H9 (cell line): Measurements from ENCODE around the gene RRP12. TPM values are rescaled to one million over a fixed set of nuclear protein-coding genes. Genes with fewer than 3 reads are reported as not detected.

Source experiments
- DNase-seq: peaks from one replicate; pipeline ENCODE4 v3.0.0-alpha.2; 2017
- H2AFZ ChIP-seq: one replicate; pipeline ENCODE4 v1.6.1; 2013; ENCODE audit warnings: mild to moderate bottlenecking, low read length, control low read depth, moderate library complexity
- H2AK5ac ChIP-seq: 2 replicates; pipeline ENCODE4 v1.6.1; 2013; ENCODE audit warnings: low read length, control low read depth, mixed read lengths; ENCODE audit not compliant: insufficient read length
- H2BK120ac ChIP-seq: one replicate; pipeline ENCODE4 v1.6.1; 2013; ENCODE audit warnings: low read depth, mild to moderate bottlenecking, low read length, control low read depth, inconsistent platforms; ENCODE audit not compliant: poor library complexity, severe bottlenecking
- H2BK12ac ChIP-seq: 2 replicates; pipeline ENCODE4 v1.6.1; 2013; ENCODE audit warnings: low read length, control low read depth, mixed read lengths, low read depth; ENCODE audit not compliant: insufficient read length
- H2BK15ac ChIP-seq: 2 replicates; pipeline ENCODE4 v1.6.1; 2013; ENCODE audit warnings: low read depth, low read length, control low read depth
- H2BK20ac ChIP-seq: one replicate; pipeline ENCODE4 v1.6.1; 2013; ENCODE audit warnings: low read depth, mild to moderate bottlenecking, low read length, control low read depth, inconsistent platforms; ENCODE audit not compliant: poor library complexity, severe bottlenecking
- H2BK5ac ChIP-seq: 2 replicates; pipeline ENCODE4 v1.6.1; 2013; ENCODE audit warnings: low read length, control low read depth, mixed read lengths; ENCODE audit not compliant: insufficient read length
- H3K14ac ChIP-seq: 2 replicates; pipeline ENCODE4 v1.6.1; 2013; ENCODE audit warnings: low read length, control low read depth; ENCODE audit not compliant: insufficient read depth
- H3K18ac ChIP-seq: 2 replicates; pipeline ENCODE4 v1.6.1; 2013; ENCODE audit warnings: low read depth, mild to moderate bottlenecking, mixed read lengths, low read length, control low read depth; ENCODE audit not compliant: insufficient read length
- H3K23ac ChIP-seq: 2 replicates; pipeline ENCODE4 v1.6.1; 2013; ENCODE audit warnings: low read length, control low read depth, mixed read lengths, low read depth; ENCODE audit not compliant: insufficient read length
- H3K23me2 ChIP-seq: 2 replicates; pipeline ENCODE4 v1.6.1; 2013; ENCODE audit warnings: low read depth, mild to moderate bottlenecking, mixed read lengths, low read length, control low read depth; ENCODE audit not compliant: insufficient read length, poor library complexity, severe bottlenecking
- H3K27ac ChIP-seq: 2 replicates; pipeline ENCODE4 v1.5.1; 2013; ENCODE audit warnings: low read length, control low read depth, mixed read lengths, low read depth; ENCODE audit not compliant: insufficient read length
- H3K27me3 ChIP-seq: 2 replicates; pipeline ENCODE4 v1.6.1; 2013; ENCODE audit warnings: low read length, control low read depth, inconsistent platforms; ENCODE audit not compliant: insufficient read depth
- H3K4ac ChIP-seq: 2 replicates; pipeline ENCODE4 v1.6.1; 2013; ENCODE audit warnings: low read depth, mild to moderate bottlenecking, control low read depth, inconsistent platforms, low read length, moderate library complexity
- H3K4me1 ChIP-seq: 2 replicates; pipeline ENCODE4 v1.6.1; 2013; ENCODE audit warnings: low read length, control low read depth, inconsistent platforms; ENCODE audit not compliant: insufficient read depth
- H3K4me2 ChIP-seq: 2 replicates; pipeline ENCODE4 v1.6.1; 2013; ENCODE audit warnings: low read length, control low read depth, mixed read lengths; ENCODE audit not compliant: insufficient read length, insufficient read depth
- H3K56ac ChIP-seq: 2 replicates; pipeline ENCODE4 v1.6.1; 2013; ENCODE audit warnings: low read depth, mild to moderate bottlenecking, mixed read lengths, low read length, control low read depth; ENCODE audit not compliant: insufficient read length
- H3K79me1 ChIP-seq: 2 replicates; pipeline ENCODE4 v1.6.1; 2013; ENCODE audit warnings: low read depth, mild to moderate bottlenecking, moderate library complexity, low read length, control low read depth, inconsistent platforms; ENCODE audit not compliant: insufficient read depth, poor library complexity, severe bottlenecking
- H3K79me2 ChIP-seq: 2 replicates; pipeline ENCODE4 v1.6.1; 2013; ENCODE audit warnings: low read length, control low read depth, inconsistent platforms; ENCODE audit not compliant: insufficient read depth
- H3K9ac ChIP-seq: 2 replicates; pipeline ENCODE4 v1.6.1; 2013; ENCODE audit warnings: low read length, control low read depth, mixed read lengths; ENCODE audit not compliant: insufficient read length; ENCODE audit errors: extremely low read depth
- H3K9me3 ChIP-seq: one replicate; pipeline ENCODE4 v1.6.1; 2013; ENCODE audit warnings: low read depth, low read length, inconsistent platforms; ENCODE audit not compliant: control insufficient read depth
- H3T11ph ChIP-seq: one replicate; pipeline ENCODE4 v1.6.1; 2013; ENCODE audit warnings: mild to moderate bottlenecking, low read length, control low read depth, inconsistent platforms
- H4K20me1 ChIP-seq: one replicate; pipeline ENCODE4 v1.6.1; 2013; ENCODE audit not compliant: control insufficient read depth, insufficient read length, insufficient read depth
- H4K5ac ChIP-seq: 2 replicates; pipeline ENCODE4 v1.6.1; 2013; ENCODE audit warnings: low read depth, mild to moderate bottlenecking, mixed read lengths, low read length, control low read depth; ENCODE audit not compliant: insufficient read length
- H4K8ac ChIP-seq: replicated peaks from 2 replicates; pipeline ENCODE4 v1.6.1; 2013; ENCODE audit warnings: low read length, control low read depth, mixed read lengths, low read depth; ENCODE audit not compliant: insufficient read length
- H4K91ac ChIP-seq: 2 replicates; pipeline ENCODE4 v1.6.1; 2013; ENCODE audit warnings: low read depth, mild to moderate bottlenecking, moderate library complexity, mixed read lengths, low read length, control low read depth; ENCODE audit not compliant: insufficient read length
- H3K27ac Mint-ChIP-seq, 3 experiments: 2 replicates in 2 of 3; 3 replicates in 1 of 3; pipeline ENCODE4 v1.8.0; 2020 to 2021; ENCODE audit warnings: mixed read lengths in 3 of 3, mild to moderate bottlenecking in 1 of 3, moderate library complexity in 1 of 3
- H3K27me3 Mint-ChIP-seq: 2 replicates; pipeline ENCODE4 v1.8.0; 2021; ENCODE audit warnings: low read depth, mild to moderate bottlenecking, moderate library complexity, mixed read lengths
- H3K36me3 Mint-ChIP-seq, 3 experiments: 2 replicates in 2 of 3; 3 replicates in 1 of 3; pipeline ENCODE4 v1.8.0; 2020 to 2021; ENCODE audit warnings: low read depth in 3 of 3, mixed read lengths in 3 of 3; ENCODE audit not compliant: insufficient read depth in 1 of 3
- H3K4me1 Mint-ChIP-seq, 2 experiments: 2 replicates each; pipeline ENCODE4 v1.8.0; 2020; ENCODE audit warnings: mixed read lengths in 2 of 2
- H3K4me3 Mint-ChIP-seq, 2 experiments: 2 replicates in 1 of 2; 3 replicates in 1 of 2; pipeline ENCODE4 v1.8.0; 2020 to 2021; ENCODE audit warnings: mild to moderate bottlenecking in 2 of 2, mixed read lengths in 2 of 2, moderate library complexity in 1 of 2
- H3K9me3 Mint-ChIP-seq, 2 experiments: 2 replicates in 1 of 2; 3 replicates in 1 of 2; pipeline ENCODE4 v1.8.0; 2020; ENCODE audit warnings: mild to moderate bottlenecking in 2 of 2, mixed read lengths in 2 of 2, moderate library complexity in 1 of 2
- WGBS: extraction: QIAGEN DNeasy Blood & Tissue Kit; methylation state at CpG from one replicate; pipeline ENCODE4 v1.1.7; 2013; ENCODE audit warnings: missing lambda C conversion rate, low lambda C conversion rate, mixed read lengths; ENCODE audit not compliant: insufficient read length; ENCODE audit errors: extremely low coverage; 5-methylcytosine and 5-hydroxymethylcytosine counted together
- total RNA-seq: library from RNA; stranded (reverse); gene quantifications from 2 replicates; pipeline ENCODE4 v1.2.1, GENCODE V29; 2021
- TF ChIP-seq, protein P1 (sequence below): fragments of 200-600 bp; sonication (generic); conservative IDR thresholded peaks from 3 replicates; pipeline ENCODE4 v1.8.0; 2021; ENCODE audit warnings: antibody characterized with exemption, mild to moderate bottlenecking

Gene RRP12
- total RNA-seq, 1 experiment from 2014 or later = 71.6 TPM

DNA sequence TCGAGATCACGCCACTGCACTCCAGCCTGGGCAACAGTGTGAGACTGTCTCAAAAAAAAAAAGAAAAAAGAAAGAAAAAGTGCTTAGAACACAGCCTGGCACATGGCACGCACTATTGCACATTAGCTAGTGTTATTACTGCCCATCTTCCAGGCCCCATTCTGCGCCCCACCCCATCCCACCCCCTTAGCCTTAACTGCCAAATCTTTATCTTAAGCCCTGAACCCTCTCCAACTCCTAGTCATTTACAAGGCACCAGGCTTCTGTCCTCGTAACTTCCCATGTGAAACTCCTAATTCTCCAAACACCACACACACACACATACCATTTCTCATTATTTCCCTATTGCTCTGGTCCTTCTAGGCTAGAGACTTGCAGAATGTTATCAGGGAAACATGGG, 71.4 kb downstream of the RRP12 start:
- Histone ChIP-seq H4K5ac (no peak overlapping the region), H2BK20ac (no peak overlapping the region), H2AFZ (no peak overlapping the region), H3K79me2 (peaks cover 11% of the 10 kb centered on the region; the same call in 1 of the 2 replicates), H3K23ac (no peak overlapping the region), H3K4me1 (peaks cover 12% of the 10 kb centered on the region), H3K14ac (no peak overlapping the region), H3T11ph (no peak overlapping the region), H4K20me1 (no peaks in the 10 kb centered on the region), H3K27ac (no peak overlapping the region), H4K91ac (no peak overlapping the region), H2BK15ac (no peak overlapping the region), H3K4ac (no peak overlapping the region), H2BK12ac (no peak overlapping the region), H3K18ac (no peak overlapping the region), H2AK5ac (no peak overlapping the region), H3K23me2 (peaks cover 17% of the 10 kb centered on the region), H3K4me2 (no peak overlapping the region), H3K27me3 (no peaks in the 10 kb centered on the region), H4K8ac (no peak overlapping the region), H3K9me3 (no peaks in the 10 kb centered on the region), H3K79me1 (peaks cover 4% of the 10 kb centered on the region), H2BK120ac (no peak overlapping the region), H2BK5ac (no peak overlapping the region), H3K56ac (no peak overlapping the region), H3K9ac (no peak overlapping the region)
- TF ChIP-seq, protein P1, sequence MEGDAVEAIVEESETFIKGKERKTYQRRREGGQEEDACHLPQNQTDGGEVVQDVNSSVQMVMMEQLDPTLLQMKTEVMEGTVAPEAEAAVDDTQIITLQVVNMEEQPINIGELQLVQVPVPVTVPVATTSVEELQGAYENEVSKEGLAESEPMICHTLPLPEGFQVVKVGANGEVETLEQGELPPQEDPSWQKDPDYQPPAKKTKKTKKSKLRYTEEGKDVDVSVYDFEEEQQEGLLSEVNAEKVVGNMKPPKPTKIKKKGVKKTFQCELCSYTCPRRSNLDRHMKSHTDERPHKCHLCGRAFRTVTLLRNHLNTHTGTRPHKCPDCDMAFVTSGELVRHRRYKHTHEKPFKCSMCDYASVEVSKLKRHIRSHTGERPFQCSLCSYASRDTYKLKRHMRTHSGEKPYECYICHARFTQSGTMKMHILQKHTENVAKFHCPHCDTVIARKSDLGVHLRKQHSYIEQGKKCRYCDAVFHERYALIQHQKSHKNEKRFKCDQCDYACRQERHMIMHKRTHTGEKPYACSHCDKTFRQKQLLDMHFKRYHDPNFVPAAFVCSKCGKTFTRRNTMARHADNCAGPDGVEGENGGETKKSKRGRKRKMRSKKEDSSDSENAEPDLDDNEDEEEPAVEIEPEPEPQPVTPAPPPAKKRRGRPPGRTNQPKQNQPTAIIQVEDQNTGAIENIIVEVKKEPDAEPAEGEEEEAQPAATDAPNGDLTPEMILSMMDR = no peak
- WGBS = no CpG with 5 or more reads among the region's 5 CpGs
- H3K4me3 Mint-ChIP-seq = peak overlapping the region in 1 of 2 experiments; percentile 41; a peak in 1 of 5 replicates
- no peak for DNase-seq
- no peaks in the 10 kb centered on the region; the same call in 1 of the 2 replicates for H3K27me3 Mint-ChIP-seq
- H3K27ac Mint-ChIP-seq = peak overlapping the region in 2 of 3 experiments; percentile 20 to 76; a peak in 2 of 7 replicates
- H3K36me3 Mint-ChIP-seq = peaks cover 17 to 61% (median 48%) of the 10 kb centered on the region in 3 experiments
- H3K4me1 Mint-ChIP-seq = peaks cover 55 to 62% of the 10 kb centered on the region in 2 experiments
- H3K9me3 Mint-ChIP-seq = peaks cover 2 to 3% of the 10 kb centered on the region in 2 experiments; a peak in 1 of 5 replicates
